MCF 10A (cell line): ENCODE measurements around the gene IRF2. TPM values are rescaled to one million over a fixed set of nuclear protein-coding genes. Genes with fewer than 3 reads are reported as not detected.

ENCODE experiments used
- BruUV-seq: library from RNA; stranded (reverse); fragments of 400-500 nt; replicated peaks from 2 replicates; lab custom pipeline; 2021; lab: Mats Ljungman, UMichigan
- CTCF ChIA-PET: fragments of 300-600 bp; sonication (Branson Sonifier 250); formaldehyde crosslinking; extraction: SDS; loops from one replicate; lab custom pipeline; 2021; ENCODE audit warnings: antibody characterized with exemption, inconsistent platforms; lab: Yijun Ruan, JAX
- POLR2A ChIA-PET: fragments of 300-600, 350-650 bp; sonication (Branson Sonifier 250); formaldehyde crosslinking; extraction: SDS; loops from one replicate; lab custom pipeline; 2020; ENCODE audit warnings: antibody characterized with exemption, inconsistent platforms; lab: Yijun Ruan, JAX
- DNase-seq: peaks from one replicate; pipeline ENCODE4 v3.0.0-alpha.2; 2018; ENCODE audit not compliant: unreplicated experiment
- H3K27ac Mint-ChIP-seq: one replicate; pipeline ENCODE4 v1.8.0; 2022; ENCODE audit warnings: mild to moderate bottlenecking, low read depth, mixed read lengths; ENCODE audit not compliant: unreplicated experiment
- H3K27me3 Mint-ChIP-seq: one replicate; pipeline ENCODE4 v1.8.0; 2022; ENCODE audit warnings: mixed read lengths; ENCODE audit not compliant: insufficient read depth, unreplicated experiment
- H3K36me3 Mint-ChIP-seq: one replicate; pipeline ENCODE4 v1.8.0; 2022; ENCODE audit warnings: mild to moderate bottlenecking, moderate library complexity, mixed read lengths; ENCODE audit not compliant: insufficient read depth, unreplicated experiment
- H3K4me1 Mint-ChIP-seq: one replicate; pipeline ENCODE4 v1.8.0; 2022; ENCODE audit warnings: mixed read lengths; ENCODE audit not compliant: insufficient read depth, unreplicated experiment
- H3K4me3 Mint-ChIP-seq: one replicate; pipeline ENCODE4 v1.8.0; 2022; ENCODE audit warnings: mild to moderate bottlenecking, moderate library complexity, mixed read lengths; ENCODE audit not compliant: unreplicated experiment
- H3K9me3 Mint-ChIP-seq: one replicate; pipeline ENCODE4 v1.8.0; 2022; ENCODE audit warnings: mixed read lengths; ENCODE audit not compliant: unreplicated experiment
- intact Hi-C: fragments of 100-400 bp; cut with micrococcal nuclease; formaldehyde crosslinking; loops from 2 replicates; pipeline ENCODE4 v1.14.1; 2022
- total RNA-seq: library from RNA; stranded (reverse); gene quantifications from 2 replicates; pipeline ENCODE4 v1.2.3, GENCODE V29; 2022
- TF ChIP-seq, protein P1 (sequence below): fragments of 200-600 bp; IDR thresholded peaks from one replicate; pipeline ENCODE4 v1.8.0; 2022; ENCODE audit warnings: antibody characterized with exemption, mild to moderate bottlenecking; ENCODE audit not compliant: unreplicated experiment

Gene IRF2
- total RNA-seq, 1 experiment from 2014 or later = 20.8 TPM

DNA sequence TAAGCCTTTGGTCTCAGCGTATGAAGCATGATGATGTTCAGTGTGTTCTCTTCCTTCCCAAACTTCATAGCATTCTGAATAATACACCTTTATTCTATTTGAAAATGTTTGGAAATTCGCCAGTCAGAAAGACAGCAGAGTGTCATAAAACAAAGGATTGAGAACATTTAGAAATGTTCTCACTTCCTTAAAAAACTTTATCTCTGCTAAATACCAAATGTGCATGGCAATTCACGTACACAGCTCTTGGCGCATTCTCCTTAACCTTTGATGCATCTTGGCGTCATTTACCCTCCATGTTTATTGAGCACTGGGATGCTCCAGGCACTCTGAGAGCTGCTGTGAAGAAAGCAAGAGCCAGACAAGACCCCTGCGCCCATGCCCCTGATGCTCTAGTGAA, 7.2 kb upstream of the IRF2 start:
- H3K36me3 Mint-ChIP-seq = no peaks in the 10 kb centered on the region
- H3K27me3 Mint-ChIP-seq = no peaks in the 10 kb centered on the region
- intact Hi-C loops = no loop called here
- ChIA-PET POLR2A (no interaction called here), CTCF (no interaction called here)
- H3K9me3 Mint-ChIP-seq = no peaks in the 10 kb centered on the region
- no peak overlapping the region for H3K27ac Mint-ChIP-seq
- DNase-seq = no peak
- no peak overlapping the region for H3K4me3 Mint-ChIP-seq
- BruUV-seq = no TSS peak
- TF ChIP-seq, protein P1, sequence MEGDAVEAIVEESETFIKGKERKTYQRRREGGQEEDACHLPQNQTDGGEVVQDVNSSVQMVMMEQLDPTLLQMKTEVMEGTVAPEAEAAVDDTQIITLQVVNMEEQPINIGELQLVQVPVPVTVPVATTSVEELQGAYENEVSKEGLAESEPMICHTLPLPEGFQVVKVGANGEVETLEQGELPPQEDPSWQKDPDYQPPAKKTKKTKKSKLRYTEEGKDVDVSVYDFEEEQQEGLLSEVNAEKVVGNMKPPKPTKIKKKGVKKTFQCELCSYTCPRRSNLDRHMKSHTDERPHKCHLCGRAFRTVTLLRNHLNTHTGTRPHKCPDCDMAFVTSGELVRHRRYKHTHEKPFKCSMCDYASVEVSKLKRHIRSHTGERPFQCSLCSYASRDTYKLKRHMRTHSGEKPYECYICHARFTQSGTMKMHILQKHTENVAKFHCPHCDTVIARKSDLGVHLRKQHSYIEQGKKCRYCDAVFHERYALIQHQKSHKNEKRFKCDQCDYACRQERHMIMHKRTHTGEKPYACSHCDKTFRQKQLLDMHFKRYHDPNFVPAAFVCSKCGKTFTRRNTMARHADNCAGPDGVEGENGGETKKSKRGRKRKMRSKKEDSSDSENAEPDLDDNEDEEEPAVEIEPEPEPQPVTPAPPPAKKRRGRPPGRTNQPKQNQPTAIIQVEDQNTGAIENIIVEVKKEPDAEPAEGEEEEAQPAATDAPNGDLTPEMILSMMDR = no peak
- peaks cover 7% of the 10 kb centered on the region for H3K4me1 Mint-ChIP-seq

DNA sequence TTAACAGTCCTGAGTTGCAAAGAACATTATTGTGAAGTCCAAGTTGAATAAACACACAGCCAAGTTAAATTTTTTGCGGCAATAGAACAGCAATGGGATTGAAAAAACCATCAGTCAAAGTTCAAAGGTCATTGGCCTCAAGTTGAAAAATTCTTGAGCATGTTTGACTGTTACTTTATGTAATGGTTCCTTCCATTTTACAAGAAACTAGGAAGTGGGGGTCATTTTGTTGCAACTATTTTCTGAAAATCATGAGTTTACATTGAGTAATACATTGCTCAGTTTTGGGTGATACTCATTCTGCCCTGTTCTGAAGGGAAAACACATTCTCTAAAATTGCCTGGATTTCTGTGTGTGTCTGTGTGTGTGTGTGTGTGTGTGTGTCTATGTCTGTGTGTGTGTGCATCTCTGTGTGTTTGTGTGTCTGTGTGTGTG, 5.2 kb upstream of the IRF2 start:
- Mint-ChIP-seq H3K9me3 (no peaks in the 10 kb centered on the region), H3K27ac (no peak overlapping the region), H3K27me3 (no peaks in the 10 kb centered on the region), H3K36me3 (peaks cover 7% of the 10 kb centered on the region), H3K4me3 (no peak overlapping the region), H3K4me1 (peaks cover 16% of the 10 kb centered on the region)
- ChIA-PET CTCF (no interaction called here), POLR2A (interaction anchor here (0.7 kb wide), 1 partner anchor 60 kb away, joined by 3 read pairs; no protein-coding TSS in a partner anchor)
- TF ChIP-seq, protein P1 = no peak
- intact Hi-C loops = no loop called here
- no peak for DNase-seq
- BruUV-seq = no TSS peak

DNA sequence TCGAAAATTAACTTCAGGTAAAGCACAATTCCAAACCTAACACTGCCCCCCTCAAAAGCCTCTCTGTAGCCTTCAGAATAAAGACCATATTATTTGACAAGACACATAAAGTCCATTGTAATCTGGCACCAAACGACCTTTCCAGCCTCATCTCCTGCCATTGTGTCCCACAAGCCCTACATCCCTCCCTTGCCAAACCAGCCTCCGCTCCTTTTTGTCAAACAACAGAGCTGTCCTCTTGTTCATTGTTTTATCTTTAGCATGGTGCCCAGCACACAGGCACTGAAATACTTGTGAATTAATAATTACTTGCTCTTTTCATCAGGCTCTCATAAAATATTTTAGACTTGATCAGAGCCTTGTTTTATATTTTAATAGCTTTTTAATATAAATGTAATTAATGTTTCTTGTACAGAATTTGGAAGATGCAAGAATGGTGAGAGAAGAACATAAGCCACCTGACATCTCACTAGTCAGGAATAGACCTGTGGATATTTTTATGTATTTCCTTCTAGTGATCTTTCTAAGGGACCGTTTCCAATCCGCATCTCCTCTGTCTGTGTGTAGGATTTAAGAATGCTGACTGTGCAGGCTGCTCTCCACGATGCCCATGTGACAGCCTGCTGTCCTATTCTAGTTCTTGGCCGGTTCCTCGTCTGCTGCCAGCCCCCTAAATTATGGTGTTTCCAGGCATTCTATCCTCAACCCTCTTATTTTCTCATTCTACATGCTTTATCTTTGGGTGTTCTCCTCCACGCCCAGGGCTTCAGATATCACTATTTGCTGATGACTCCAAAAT, 3.0 kb upstream of the IRF2 start:
- TF ChIP-seq, protein P1 = no peak
- no peaks in the 10 kb centered on the region for H3K27me3 Mint-ChIP-seq
- H3K36me3 Mint-ChIP-seq = peaks cover 13% of the 10 kb centered on the region
- no peaks in the 10 kb centered on the region for H3K9me3 Mint-ChIP-seq
- H3K4me1 Mint-ChIP-seq = peaks cover 17% of the 10 kb centered on the region
- ChIA-PET POLR2A (interaction anchor here (0.9 kb wide), 2 partner anchors 35 to 61 kb away, joined by 3 read pairs; no protein-coding TSS in a partner anchor), CTCF (interaction anchor here (0.8 kb wide), 1 partner anchor 13 kb away, joined by 3 read pairs; no protein-coding TSS in a partner anchor)
- H3K27ac Mint-ChIP-seq = peak overlapping the region; percentile 18
- peak overlapping the region; percentile 31 for H3K4me3 Mint-ChIP-seq
- DNase-seq = no peak
- BruUV-seq = no TSS peak
- intact Hi-C loops = no loop called here

DNA sequence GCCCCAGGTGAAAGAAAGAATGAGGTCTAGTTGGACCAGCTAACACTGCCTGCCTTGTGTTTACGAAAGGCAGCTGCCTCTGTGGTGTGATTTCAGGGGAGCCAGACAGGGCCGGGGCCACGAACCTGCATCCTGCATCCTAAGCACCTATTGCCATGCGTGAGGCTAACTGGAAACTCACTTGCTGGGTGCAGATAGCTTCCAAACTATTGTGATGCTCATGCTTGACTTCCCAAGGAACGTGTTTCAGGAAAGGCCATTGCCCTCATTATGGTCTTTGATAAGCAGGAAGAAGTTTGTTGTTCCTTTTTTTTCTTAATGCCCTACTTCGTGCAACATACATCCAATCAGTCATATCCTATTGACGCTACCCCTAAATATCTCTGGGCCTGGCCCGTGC, 2.3 kb upstream of the IRF2 start:
- peak overlapping the region; percentile 31 for H3K4me3 Mint-ChIP-seq
- H3K27ac Mint-ChIP-seq = peak overlapping the region; percentile 18
- ChIA-PET POLR2A (interaction anchor here (0.9 kb wide), 1 partner anchor 35 kb away, joined by 3 read pairs; no protein-coding TSS in a partner anchor), CTCF (no interaction called here)
- peaks cover 23% of the 10 kb centered on the region for H3K4me1 Mint-ChIP-seq
- no TSS peak for BruUV-seq
- no peaks in the 10 kb centered on the region for H3K27me3 Mint-ChIP-seq
- DNase-seq = no peak
- intact Hi-C loops = no loop called here
- no peaks in the 10 kb centered on the region for H3K9me3 Mint-ChIP-seq
- H3K36me3 Mint-ChIP-seq = peaks cover 13% of the 10 kb centered on the region
- TF ChIP-seq, protein P1 = no peak
